ENCODE data around the gene PLK2.

Gene PLK2

DNA sequence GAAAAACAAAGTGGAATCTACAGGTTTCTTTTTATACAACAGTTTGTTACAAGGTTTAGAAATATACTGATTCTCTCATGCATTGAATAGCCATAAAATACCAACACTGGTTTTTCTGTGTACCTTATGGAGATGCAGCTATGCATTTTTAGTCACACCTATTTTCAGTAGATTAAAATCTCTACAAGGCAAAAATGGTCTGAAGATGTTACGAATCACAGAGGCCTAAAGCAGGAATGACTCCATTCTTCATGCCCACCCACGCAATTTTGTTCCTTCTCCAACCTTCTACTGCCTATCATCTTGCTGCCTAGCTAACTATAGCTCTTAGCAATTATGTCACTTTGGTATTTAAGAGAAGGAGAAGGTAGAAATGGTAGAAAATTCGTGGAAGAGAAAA, 9.9 kb downstream of the PLK2 start:
- no peak for DNase-seq (ENCODE audit: low spot score)

DNA sequence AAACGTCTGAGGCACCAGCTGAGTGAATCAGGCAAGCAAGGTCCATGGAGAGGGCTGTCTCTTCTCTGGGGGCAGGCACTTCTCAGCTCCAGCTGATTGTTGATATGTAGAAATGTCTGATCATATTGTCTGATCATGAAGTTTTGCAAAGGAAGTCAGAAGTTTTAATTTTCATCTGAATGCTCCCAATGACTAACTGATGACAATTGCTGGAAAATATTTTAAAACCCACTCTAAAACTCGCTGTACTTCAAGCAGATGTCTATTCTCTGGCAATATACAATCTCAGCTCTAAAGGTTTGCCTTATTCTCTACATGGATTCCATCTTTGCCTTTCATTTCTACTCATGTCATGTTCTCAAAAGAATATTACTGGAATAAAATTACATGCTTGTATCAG, 12.7 kb downstream of the PLK2 start:
- DNase-seq (ENCODE audit: low spot score) = no peak

DNA sequence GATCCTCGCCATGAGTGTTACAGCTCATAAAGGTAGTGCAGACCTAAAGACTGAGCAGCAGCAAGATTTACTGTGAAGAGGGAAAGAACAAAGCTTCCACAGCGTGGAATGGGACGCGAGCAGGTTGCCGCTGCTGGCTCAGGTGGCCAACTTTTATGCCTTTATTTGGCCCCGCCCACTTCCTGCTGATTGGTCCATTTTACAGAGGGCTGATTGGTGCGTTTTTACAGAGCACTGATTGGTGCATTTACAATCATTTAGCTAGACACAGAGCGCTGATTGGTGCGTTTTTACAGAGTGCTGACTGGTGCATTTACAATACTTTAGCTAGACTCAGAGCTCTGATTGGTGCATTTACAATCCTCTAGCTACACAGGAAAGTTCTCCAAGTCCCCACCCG, 13.9 kb downstream of the PLK2 start:
- DNase-seq (ENCODE audit: low spot score) = no peak

DNA sequence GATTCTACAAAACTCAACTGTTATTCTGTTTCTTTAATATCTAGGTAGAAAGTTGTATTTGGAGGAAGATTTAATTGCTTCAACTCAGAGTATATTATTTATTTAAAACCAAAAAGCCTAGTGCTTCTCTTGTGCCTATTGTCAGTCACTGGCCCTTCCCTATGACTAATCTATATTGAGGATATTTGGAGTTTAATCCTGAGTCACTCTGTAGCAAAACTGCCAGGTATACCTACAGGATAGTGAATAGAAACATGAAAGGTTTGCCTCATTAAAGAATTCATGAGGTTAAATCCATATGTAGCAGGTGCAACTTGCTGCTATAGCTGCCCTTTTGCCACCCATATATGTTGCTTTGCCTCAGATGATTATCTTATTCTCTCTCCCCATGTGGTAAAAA, 15.1 kb downstream of the PLK2 start:
- no peak for DNase-seq (ENCODE audit: low spot score)

DNA sequence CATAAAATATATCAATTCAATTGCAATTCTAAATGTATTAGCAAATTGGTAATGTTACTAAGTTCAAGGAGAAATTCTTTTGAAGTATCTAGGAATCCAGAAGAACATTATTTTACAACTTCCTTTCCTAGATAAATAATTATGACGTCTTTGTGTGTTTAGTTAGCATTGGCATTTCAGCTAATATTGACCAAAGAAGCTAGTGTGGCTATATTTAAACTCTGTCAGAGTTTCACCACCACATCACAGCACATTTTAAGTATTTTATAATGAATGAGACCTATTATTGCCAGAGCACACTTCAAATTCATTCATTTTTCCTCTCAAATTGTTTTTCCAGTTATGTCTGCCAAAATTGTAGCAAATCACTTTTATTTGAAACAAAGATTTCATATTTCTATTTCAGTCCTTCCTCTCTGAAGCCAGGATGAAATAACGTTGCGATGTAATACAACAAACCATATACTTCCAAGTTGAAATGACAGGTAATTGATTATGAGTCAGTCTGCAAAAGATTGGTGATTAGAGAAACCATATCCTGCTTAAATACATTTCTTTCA, 18.9 kb downstream of the PLK2 start:
- no peak for DNase-seq (ENCODE audit: low spot score)

DNA sequence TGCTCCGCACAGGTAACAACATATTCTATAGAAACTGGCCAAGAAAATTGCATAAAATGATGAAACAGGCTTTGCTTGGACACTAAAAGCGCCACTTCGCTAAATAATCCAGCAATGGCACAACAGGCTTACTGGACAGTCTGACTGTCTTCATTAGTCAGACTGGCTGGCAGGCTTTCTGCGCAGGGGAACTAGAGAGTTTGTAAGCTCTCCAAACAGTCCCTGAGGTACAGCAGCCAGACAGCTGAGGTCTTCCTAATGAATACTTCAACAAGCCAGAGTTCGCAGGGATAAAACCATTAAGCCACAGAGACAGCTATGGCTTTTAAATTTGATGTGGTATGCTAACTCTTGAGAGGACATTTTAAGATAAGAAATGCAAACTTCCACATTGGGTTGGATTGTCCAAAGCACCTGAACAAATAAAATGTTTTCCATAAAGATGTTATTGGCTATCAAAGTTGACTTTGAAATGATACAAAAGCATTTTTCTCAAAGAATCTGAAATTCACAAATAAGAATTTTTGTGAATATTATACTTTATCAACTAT, 20.7 kb downstream of the PLK2 start:
- DNase-seq (ENCODE audit: low spot score) = no peak

DNA sequence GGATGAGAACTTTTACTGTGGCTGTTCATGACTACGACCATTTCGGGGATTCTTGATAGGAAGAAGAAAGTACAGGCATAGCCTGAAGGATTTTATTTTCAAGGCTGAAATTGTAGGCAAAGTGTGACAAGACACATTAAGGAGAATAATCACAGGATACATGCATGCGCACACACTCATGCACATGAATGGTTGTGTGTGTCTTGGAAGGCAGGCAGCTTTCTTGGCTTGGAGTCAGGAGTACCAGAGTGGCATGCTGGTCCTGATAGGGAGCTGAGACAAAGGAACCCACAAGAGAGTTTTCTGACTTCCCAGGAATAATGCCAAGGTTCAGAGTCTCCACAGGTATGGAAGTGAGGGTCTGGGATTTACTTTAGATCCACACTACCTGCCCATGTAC, 22.2 kb downstream of the PLK2 start:
- no peak for DNase-seq (ENCODE audit: low spot score)

DNA sequence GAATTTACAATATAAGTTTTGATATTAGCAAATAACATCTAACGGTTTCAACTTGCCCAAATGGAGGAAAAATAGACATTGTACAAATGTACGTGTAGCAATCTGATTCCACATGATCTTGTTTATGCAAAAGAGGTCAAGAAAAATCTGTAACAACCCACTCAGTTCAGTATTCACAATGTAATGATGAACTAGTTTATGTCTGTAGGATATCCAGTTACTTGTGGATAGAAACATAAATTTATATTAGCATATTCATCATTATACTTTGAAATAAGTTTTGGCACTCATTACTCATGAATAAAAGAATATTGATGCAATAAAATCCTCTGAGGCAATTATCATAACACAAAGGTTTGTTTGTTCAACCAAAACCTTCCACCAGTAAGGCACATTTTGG, 28.1 kb downstream of the PLK2 start:
- no peak for DNase-seq (ENCODE audit: low spot score)

DNA sequence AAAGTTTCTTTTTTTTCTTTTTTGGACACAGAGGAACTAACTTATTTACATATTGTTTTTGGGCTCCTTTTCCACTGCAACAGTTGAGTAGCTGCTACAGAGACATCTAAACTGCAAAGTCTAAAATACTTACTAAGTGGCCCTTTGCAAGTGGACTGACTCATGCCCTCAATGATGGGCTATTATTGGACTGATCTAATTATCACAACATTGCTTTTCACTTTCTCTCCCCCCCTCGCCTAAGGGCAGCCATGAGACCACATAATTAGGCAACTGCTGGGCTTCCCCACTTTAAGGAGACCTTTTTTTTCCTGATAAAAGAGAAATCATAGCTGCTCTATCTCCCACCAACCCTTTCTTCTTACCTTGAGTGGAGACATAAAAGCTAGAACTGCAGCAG, 47.0 kb downstream of the PLK2 start:
- no peak for DNase-seq (ENCODE audit: low spot score)

DNA sequence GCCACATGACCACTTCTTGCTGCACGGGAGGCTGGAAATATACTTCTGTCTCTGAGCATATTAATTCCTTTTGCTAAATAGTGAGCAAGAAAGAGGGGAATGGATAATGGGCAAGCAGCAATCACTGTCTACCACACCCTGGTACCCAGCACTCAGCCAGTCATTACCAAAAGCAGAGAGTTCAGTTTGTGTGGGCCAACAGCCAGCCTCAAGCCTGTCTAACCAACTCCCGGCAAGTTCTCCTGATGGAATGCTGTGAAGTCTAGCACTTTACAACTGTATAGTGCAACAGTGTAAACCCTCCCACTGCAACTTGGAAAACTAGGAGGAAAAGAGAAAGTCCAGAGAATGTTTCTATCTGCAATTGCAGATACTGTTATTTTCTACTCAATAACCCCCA, 47.8 kb downstream of the PLK2 start:
- no peak for DNase-seq (ENCODE audit: low spot score)

DNA sequence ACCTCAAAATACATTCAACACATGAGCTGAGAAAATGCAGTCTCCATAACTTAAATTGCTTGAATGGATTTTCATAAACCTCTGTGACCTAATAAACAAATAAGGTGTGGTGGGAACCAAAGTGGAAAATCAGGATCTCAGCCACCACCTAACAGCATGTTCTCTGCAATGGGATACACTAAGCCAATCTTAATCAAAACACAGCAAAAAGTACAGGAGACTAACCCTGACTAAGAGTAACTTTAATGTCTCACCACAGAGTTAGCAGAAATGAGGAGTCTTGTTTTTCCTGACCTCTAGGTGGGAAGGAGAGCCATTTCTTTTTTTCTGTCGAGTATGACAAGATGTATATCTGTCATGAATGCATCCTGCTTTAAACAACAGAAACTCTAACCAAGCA, 48.5 kb downstream of the PLK2 start:
- no peak for DNase-seq (ENCODE audit: low spot score)

DNA sequence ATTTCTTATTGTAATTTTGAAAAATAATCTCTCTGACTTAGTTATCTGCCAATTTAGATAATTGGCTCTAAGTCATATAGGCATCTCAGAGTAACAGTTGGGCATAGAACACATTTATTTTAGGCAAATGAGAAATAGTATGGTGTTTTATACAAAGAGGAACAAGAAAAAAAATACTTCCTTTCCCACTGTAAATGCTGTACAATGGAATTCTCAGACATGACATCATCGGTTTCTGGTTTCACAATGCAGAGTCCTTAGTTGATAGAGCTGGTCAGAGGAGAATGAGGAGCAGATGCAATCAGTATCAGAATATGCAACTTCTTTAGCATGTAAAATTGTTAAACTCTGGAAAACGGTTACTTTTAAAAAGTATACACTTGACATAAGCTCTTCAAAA, 49.4 kb downstream of the PLK2 start:
- peak; percentile 18 for DNase-seq (ENCODE audit: low spot score)

DNA sequence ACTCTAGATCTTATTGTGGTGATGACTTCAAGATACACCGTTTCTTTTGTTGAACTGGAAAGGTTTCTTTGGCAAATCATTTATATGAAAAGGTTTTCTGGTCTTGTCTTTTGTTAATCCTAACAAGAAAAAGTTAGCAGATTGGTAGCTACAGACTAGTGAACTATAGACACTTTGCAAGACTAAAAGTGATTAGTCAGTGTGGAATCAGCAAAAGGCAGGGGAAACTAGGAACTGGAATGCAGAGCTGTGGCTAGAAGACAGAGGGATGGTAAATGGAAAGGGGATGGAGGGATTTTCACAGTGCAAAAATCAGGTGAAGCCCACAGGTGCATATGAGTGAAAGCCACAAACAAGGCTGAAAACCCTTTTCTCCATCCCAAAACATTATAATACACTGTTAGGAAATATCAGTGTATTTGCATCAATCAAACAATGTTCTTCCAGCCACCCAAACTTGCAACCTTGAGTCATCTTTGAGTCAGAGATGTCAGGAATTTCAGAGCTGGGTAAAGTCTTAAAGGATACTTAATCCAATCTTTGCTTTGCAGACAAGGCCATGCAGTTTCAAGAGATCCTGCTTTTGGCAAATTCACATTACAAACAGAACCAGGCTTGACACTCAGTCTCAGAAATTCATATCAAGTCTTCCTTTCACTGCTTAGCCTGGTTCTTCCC, 52.7 kb downstream of the PLK2 start:
- DNase-seq (ENCODE audit: low spot score) = no peak

DNA sequence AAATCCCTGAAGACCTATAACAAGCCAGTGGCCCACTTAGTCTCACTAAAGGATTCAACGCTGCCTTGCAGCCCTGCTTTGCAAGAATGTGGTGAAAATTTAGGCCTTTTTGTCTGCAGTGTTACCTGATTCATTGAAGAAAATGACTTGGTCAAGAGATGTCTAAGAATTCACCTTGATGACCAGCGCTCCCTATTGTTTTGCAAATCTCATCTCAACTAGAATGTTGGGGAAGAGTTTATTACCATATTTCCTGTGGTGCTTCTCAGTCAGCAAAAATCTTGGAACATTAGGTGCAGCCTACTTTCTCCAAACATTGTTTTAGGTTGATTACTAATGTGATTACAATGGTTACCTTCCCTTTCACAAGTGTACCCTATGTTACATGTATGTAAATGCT, 53.5 kb downstream of the PLK2 start:
- DNase-seq (ENCODE audit: low spot score) = peak; percentile 14

DNA sequence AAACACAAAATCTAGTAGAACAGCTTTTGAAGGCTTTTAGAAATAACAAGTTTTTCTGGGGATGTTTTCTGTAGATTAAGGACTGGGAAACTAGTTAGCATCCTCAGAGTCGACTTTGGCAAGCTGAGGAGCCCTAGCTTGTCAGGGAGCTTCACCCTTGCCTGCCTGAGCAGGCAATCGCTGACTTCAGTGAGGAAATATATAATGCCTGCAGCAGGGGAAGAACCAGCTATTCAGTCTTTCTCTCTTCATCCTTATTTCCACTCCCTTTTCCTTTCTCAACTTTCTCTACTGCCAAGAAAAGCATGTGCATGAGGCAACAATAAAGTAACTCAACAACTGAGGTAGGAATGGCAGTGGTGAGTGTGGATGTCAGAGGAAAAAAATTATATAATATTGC, 54.7 kb downstream of the PLK2 start:
- no peak for DNase-seq (ENCODE audit: low spot score)

DNA sequence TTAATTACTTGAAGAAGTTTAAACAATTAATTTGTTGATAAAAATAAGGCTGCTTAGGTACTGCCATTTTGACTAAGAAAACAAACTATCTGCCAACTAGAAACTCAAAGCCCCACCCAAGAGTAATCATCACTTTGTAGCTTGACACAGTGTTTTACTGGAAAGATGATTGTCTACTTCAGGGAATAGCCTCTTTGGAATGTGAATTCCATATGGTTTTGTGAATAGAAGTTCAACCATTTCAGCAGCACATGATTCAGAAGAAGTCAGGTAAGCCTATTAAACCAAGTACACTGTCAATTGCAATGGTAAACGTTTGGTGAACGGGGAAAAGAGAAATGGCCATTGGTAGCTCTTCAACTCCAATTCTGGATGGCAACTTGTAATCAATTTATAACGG, 55.2 kb downstream of the PLK2 start:
- DNase-seq (ENCODE audit: low spot score) = no peak

Data from iPS-NIHi11 (cell line).